Mesothelial cell of epicardium (in vitro differentiated cells): ENCODE results near the gene FASN. TPM values are rescaled to one million over a fixed set of nuclear protein-coding genes. Genes with fewer than 3 reads are reported as not detected.

Experiments used
- DNase-seq, 2 experiments: peaks; one replicate each; pipeline ENCODE4 v3.0.0; 2021; ENCODE audit warnings: low spot score in 2 of 2; ENCODE audit not compliant: unreplicated experiment in 2 of 2
- H3K27ac Mint-ChIP-seq: 2 replicates; pipeline ENCODE4 v1.8.0; 2021; ENCODE audit warnings: mixed read lengths
- H3K27me3 Mint-ChIP-seq: 2 replicates; pipeline ENCODE4 v1.8.0; 2021; ENCODE audit warnings: low read depth, mixed read lengths
- H3K36me3 Mint-ChIP-seq: 2 replicates; pipeline ENCODE4 v1.8.0; 2021; ENCODE audit warnings: mixed read lengths
- H3K4me1 Mint-ChIP-seq: 2 replicates; pipeline ENCODE4 v1.8.0; 2021; ENCODE audit warnings: mixed read lengths
- H3K4me3 Mint-ChIP-seq: 2 replicates; pipeline ENCODE4 v1.8.0; 2021; ENCODE audit warnings: mild to moderate bottlenecking, moderate library complexity, mixed read lengths
- H3K9me3 Mint-ChIP-seq: 2 replicates; pipeline ENCODE4 v1.8.0; 2021; ENCODE audit warnings: mixed read lengths
- CTCF ChIP-seq: fragments of 200-600 bp; sonication (generic); IDR thresholded peaks from one replicate; pipeline ENCODE4 v1.5.0; 2021; ENCODE audit warnings: antibody characterized with exemption; ENCODE audit not compliant: unreplicated experiment
- total RNA-seq: library from RNA; stranded (reverse); gene quantifications from 3 replicates; pipeline ENCODE4 v1.2.1, GENCODE V29; 2021

FASN gene
- total RNA-seq, 1 donor from 2014 or later = 227 TPM

- peaks cover 6% of the 10 kb centered on the region for H3K36me3 Mint-ChIP-seq
- H3K27me3 Mint-ChIP-seq = no peaks in the 10 kb centered on the region
- no peak for TF ChIP-seq CTCF
- no peak overlapping the region for H3K4me3 Mint-ChIP-seq
- H3K27ac Mint-ChIP-seq = no peak overlapping the region
- no peaks in the 10 kb centered on the region for H3K9me3 Mint-ChIP-seq
- H3K4me1 Mint-ChIP-seq = peaks cover 4% of the 10 kb centered on the region
- no peak for DNase-seq
Observed at GRCh38 chr17:82090549-82091263, 7.3 kb downstream of the FASN start.

GRCh38 chr17:82089723-82090548 lies 8.1 kb downstream of the FASN start:
- no peaks in the 10 kb centered on the region for H3K4me1 Mint-ChIP-seq
- TF ChIP-seq CTCF = no peak
- no peak for DNase-seq
- H3K27ac Mint-ChIP-seq = no peak overlapping the region
- H3K9me3 Mint-ChIP-seq = no peaks in the 10 kb centered on the region
- peaks cover 6% of the 10 kb centered on the region for H3K36me3 Mint-ChIP-seq
- no peak overlapping the region for H3K4me3 Mint-ChIP-seq
- no peaks in the 10 kb centered on the region for H3K27me3 Mint-ChIP-seq

GRCh38 chr17:82088838-82089722 lies 9.0 kb downstream of the FASN start:
- H3K4me3 Mint-ChIP-seq = no peak overlapping the region
- no peaks in the 10 kb centered on the region for H3K4me1 Mint-ChIP-seq
- H3K27me3 Mint-ChIP-seq = no peaks in the 10 kb centered on the region
- no peak for TF ChIP-seq CTCF
- no peak for DNase-seq
- no peak overlapping the region for H3K27ac Mint-ChIP-seq
- H3K36me3 Mint-ChIP-seq = peaks cover 8% of the 10 kb centered on the region
- H3K9me3 Mint-ChIP-seq = no peaks in the 10 kb centered on the region

- Mint-ChIP-seq H3K9me3 (no peaks in the 10 kb centered on the region), H3K36me3 (peaks cover 5% of the 10 kb centered on the region), H3K27ac (no peak overlapping the region), H3K27me3 (no peaks in the 10 kb centered on the region), H3K4me3 (no peak overlapping the region), H3K4me1 (no peaks in the 10 kb centered on the region)
- TF ChIP-seq CTCF = no peak
- no peak for DNase-seq
Observed at GRCh38 chr17:82087961-82088837, 9.8 kb downstream of the FASN start.
